NK-92 (cell line): ENCODE data around the gene TNS3.

Experiments used
- DNase-seq: peaks from one replicate; lab custom pipeline; 2025; ENCODE audit not compliant: unreplicated experiment; lab: John Stamatoyannopoulos, UW

Gene TNS3

DNA sequence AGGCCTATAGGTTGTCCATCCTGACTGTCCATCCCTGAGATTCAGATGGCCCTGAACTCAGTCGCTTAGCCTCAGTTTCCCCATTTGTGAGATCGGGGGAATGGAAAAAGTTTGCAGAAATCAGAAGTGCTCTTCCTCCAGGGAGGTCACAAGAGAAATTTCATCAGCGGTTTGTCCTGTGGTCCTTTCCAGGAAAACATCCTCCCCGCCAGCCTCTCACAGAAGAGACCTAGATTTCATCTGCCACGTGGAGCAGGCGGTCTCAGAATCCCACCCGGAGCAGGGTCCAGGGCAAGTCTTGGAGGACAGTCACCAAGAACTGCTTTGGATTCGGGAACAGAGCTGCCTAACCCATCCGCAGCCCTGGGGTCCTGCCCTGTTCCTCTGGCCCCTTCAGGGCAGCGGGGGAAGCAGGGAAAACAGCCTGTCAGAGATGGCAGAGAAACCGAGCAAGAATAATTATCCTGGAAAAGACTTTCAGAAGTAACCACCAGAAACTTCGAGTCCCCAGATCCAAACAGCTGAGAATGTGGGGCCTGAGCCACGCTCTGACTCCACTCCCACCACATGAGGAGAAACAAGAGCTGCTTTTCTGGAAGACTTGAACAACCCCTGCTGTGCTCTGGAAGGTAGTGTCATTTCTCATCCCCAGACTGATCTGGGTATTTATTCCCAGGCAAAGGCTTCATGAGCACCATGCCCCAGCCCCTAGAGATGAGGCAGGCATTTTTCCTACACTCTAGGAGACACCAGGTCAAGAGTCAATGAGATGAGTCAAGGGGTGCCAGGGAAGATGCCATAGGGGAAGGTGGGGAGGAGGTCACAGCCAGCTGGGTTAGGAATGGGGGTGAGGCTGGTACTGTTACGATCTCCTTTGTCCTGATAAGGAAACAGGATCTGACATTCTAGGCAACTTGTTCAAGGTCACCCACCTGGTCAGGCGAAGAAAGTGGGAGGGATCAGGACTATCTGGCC is 1.1 kb upstream of the TNS3 start:
- DNase-seq = no peak

DNA sequence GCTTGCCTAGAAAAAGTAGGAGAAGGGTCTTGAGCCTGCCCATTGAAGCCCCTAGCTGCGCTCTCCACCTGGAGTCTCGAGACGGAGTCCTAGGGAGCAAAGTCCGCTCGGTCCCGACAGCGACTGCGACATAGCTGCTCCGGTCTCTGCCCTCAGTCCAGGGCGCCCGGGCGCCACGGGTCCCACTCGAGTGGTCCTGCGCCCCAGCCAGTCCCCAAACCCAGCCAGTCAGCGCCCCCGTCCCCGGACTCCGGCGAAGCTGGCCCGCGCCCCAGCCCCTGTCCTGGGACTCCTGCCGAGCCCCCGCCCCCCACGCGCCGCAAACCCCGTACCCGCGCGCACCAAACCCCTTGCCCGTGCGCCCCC is 490 bp downstream of the TNS3 start:
- DNase-seq = no peak

DNA sequence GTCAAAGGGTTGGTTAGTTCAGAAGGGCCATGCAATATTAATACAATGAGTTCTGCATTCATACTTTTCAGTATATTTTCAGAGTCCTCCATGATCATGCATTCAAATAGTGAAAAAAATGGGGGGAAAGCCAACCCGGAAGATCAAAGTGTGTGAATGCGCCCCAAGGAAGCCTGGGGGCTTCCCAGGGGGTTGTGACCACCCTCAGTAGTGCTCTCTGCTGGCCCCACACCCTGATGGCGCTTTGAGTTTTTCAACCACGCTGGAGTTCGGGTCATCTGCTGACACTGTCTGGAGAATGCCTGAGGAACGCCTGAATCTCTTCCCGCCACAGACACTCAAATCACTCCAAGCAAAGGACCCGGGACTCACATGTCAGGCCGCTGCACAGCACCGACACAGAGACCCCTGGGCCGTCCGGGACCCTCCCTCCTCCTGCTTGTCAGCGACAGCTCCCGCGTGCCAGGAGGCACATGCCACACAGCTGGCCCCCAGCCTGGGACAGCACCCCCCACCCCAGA is 1.0 kb downstream of the TNS3 start:
- DNase-seq = no peak

DNA sequence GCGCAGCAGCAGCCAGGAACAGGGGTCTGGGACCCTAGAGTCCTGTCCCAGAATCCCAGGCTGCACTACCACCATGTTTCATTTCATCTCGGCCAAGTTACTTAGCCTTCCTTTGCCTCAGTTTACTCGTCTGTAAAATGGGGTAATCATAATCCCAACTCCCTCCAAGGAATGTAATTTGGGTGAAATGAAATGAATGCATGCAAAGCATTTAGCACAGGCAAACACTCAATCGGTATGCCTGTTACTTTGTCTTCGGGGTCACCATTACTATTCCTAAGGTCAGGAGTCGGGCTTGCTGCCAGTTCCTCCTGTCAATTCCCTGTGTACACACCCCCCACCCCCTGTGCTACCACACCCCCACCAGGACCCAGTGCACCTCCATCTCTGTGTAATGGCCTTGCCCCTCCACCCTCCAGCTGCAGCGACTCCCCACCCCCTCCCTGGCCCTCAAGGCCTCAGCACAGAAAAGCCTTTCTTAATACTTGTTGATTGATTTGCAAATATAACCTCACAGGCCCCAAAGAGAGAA is 1.7 kb downstream of the TNS3 start:
- no peak for DNase-seq

DNA sequence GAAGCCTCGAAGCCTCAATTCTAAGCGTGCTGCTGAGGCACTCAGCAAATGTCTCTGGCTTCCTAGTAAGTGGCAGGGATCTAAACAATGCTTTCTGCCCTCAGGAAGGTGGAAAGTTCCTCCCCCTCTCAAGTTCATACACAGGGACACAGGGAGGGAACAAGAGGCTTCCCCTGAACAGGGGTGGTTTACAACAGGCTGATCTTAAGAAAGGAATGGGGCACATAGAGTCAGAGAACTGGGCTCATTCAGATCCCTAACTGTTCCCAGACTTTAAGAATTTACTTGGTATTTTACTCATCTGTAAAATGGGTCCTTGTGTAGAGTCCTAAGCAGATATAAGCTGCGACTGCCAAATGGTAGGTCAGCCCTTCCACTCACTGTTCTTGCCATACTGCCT is 2.5 kb downstream of the TNS3 start:
- DNase-seq = no peak

DNA sequence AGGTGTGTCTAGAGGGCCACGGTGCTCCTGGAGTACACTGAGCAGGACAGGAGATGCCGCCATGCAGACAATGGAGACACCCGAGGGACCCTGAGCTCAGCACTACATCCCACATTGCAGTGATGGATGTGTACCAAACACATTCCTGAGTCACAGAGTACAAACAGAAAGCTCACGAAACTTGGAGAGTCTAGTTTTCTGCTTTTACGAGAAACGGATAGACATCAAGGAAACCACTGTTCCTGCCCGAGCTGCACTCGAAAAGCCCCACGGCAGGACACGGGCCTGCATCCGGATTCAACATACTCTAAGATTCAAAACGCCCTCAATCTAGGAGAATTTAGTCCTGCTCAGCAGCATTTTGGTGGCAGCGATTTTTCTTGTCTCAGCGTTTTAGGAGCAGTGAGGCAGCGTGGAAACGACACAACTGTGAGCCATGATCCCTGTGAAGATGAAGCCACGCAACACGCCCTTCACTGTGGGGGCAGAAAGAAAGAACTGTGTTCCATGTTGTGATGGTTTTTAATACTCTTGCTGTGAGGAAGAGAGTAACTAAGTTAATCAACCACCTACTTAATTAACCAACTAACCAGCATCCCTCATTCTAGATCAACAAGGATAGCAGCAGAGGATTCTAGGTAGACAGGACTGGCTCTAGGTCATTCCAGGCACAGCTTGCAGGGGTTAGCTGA is 3.2 kb downstream of the TNS3 start:
- DNase-seq = no peak

DNA sequence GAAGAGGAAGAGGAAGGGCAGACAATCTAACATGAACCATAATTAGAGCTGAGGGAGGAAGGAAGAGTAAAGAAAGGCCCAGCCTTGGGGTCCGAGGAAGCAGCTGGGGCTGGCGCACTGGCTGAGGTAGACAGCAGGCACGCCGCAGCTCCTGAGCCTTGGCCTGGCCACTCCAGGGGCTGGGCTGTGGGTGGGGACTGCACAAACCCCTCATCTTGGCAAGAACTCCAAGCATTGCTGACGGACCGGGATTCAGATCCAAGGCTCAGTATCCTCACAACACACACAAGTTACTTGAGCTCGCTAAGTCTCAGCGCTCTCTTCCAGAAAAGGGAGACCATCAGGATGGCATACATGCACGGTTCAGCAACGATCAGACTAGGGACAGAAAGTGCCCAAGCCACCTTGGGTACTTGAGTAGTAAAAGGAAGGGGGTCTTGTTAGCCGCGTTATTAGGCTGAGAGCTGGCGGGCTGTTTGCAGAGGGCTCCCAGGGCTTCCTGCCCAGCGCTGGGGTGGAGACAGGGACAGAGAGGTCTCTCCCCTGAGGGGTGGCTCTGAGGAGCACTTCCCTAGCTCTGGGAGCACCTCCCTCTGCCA is 4.5 kb downstream of the TNS3 start:
- DNase-seq = no peak

DNA sequence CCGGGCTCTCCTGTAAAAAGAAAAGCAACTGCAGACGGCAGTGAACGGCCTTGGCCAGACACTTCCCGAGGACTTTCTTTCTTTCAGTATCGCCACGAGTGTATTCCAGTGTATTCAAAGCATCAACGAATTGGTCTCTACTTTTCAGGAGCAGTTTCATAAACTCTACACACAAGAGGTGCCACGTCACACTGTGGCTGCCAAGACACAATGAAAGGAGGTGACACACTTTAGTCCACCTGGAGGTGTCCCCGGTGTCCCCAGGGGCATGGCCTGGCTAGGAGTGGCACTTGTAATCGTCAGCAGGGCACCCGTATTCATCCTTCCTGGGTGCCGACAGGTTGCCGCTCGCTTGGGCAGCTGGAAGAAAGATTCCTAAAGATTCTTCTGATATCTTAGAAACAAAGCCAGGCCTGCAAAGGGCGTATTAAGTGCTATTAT is 5.0 kb downstream of the TNS3 start:
- no peak for DNase-seq

DNA sequence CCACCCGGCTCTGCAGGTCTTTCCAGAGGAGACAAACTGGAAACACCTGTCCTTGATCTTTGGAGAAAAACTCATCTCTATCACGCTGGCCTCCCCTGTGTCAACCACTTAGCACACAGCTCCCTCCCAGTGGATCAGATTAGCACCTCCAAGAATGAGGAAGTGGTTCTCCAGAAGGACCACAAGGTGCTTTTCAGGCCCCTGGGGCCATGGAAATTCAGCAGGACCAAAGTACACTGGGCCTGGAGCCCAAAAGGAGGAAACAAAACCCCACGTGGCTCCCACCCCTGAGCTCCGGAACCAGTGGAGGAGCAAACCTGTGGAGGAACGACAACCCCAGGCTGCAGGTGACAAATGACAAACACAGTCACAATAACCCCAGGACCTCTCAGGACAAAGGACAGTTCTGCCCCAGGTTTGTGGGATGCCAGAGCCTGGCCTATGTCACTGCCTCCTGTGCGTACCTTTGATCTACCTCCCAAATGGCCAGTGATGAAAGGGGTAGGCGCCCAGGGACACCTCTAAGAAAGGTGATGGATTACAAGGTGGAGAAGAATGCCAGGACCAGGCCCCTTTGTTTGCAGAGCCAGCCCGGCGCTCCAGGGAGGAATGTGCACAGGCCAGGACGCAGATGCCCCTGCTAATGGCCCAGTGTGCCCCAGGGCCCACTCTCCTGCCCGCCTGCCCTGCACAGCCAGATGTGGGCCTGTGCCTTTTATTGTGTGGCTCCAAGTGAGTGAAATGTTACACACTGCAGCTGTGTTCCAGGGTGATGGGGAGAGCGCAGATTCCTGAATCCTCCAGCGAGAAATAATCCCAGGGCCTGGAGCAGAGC is 5.7 kb downstream of the TNS3 start:
- DNase-seq = no peak

DNA sequence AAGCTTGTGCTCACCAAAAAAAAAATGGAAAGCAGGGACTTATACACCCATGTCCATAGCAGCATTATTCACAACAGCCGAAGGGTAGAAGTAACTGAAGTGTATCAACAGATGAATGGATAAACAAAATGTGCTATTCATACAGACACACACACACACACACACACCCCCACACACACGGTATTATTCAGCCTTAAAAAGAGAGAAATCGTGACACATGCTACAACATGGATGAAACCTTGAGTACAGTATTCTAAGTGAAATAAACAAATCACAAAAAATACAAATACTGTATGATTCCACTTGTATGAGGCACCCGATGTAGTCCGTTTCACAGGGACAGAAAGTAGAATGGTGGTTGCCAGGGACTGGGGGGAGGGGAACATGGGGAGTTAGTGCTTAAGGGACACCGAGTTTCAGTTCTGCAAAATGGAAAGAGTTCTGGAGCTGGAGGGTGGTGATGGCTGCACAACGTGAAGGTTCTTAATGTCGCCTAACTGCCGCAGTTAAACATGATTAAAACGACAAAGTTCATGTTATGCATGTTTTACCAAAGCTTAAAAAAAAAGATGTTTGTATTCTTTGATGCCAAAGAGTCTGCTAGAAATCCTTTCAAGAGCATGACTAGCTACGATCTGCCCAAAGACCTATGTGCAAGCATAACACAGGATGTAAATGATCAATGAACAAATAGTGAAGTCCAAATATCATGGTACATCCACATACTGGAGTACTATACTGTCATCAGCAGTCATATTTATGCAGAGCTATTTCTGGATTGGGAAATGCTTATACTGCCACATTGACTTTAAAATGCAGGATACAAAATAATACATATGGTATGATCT is 7.2 kb downstream of the TNS3 start:
- no peak for DNase-seq

DNA sequence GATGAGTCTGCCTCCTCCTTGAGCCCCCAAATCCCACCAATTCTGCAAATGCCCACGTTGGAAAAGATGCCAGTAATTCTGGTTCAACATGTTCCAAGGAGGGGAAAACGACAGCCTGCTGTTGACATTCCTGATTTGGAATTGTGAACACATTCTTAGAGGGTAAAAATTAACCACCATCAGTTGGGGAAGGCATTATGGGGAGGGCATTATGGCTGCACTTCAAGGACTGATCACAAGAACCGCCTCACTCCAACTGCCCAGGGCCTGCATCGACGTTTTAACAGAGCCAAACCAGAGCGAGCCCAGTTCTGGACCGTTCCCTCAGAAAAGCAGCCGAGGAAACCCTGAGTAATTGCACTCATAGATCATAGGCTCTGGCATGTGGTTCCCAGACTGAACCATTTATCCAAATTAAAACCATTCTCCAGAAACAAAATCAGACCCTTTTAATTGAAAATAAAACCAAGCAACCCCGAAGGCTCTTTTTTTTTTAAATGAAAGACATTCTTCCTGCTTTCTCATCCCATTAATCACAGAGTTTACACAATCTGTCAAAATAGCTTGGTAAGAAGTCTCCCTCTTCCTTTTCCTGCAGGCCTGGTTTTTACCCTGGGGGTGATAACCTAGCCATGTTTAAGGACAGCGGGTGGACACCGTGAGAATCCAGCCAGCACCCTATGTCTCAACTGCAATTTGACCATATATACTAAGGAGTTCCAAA is 8.0 kb downstream of the TNS3 start:
- DNase-seq = no peak

DNA sequence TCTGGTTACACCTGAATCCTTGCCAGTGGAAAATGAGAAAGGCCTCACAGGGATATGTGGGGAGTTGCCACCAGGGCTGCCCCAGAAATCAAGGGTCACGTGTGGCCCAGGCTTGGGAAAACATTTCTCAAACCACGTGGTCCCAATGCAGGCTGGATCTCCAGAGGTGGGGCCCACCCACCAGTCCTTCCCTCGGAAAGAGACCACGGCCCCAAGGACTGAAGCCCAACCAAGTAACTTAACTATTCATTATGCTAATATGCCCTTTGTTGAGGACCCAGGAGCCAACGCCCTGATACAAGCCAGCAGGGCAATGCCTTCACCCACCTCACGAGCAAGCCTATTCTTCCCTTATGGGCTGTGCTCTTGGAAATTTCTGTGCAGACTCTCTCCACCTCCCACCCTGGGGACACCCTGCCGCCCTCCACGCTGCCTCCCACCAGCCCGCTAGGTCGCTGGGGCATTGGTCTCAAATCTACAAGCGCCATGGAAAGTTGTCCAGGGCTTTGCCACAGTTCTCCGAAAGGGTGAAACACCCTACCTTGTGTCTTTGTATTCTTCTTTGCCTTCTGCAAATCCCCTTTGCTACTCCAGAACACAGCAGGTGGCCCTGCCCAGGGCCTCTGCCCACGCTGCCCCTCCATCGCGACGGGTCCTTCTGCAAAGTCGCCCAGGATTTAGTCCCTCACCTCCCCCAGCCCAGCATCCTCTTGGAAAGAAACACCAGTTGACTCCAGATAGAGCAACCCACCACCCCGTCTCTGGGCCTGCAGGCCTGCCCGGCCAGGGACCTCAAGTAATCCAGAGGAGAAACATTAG is 8.8 kb downstream of the TNS3 start:
- DNase-seq = no peak

DNA sequence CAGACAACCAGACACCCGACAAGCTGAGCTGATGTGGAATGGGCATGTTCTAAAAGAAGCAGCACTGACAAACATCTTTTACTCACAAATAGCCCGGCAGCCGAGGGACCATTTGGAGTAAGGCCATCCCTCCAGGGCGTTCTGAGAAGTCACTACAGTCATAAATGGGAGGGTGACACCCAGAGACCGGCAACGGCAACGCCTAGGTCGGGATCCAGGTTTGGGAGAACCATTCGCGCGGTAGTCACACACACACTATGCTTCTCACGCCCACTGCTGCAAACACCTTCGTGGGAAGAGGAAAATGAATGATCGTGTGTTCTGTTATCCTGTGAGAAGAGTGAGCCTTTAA is 9.8 kb downstream of the TNS3 start:
- DNase-seq = no peak

DNA sequence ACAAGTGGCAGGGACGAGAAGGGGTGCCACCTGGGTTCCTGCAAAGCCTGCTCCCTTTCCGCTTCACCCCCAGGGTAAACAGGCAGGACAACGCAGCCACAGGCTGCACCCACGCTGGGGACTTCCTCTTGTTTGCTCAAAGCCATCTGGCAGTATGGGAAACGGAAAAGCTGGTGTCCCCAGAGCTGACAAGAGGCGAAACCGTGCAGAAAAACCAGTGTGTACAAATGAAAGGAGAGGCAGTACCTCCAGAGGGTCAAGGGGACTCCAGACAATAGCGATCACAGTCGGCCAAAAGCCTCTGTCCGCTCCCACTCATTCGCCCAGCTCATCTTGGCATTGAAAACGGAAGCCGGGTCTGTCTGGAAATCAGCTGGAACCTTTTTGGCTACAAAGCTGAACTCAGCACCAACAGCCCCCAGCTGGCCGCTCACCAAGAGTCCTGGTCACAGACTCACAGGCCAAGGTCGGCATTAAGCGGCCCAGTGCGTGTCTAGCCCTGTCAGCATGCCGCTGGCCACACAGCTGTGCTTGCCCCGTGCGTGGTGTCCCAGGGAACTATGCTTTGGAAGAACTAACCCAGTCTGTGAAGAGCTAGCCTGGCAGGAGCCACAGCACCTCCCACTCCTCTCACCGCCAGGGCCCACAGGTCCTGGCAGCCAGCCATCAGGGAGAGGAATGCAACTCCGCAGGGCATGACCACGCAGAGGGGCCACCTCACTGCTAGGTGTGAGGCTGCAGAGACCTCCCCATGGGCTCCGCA is 10.4 kb downstream of the TNS3 start:
- no peak for DNase-seq

DNA sequence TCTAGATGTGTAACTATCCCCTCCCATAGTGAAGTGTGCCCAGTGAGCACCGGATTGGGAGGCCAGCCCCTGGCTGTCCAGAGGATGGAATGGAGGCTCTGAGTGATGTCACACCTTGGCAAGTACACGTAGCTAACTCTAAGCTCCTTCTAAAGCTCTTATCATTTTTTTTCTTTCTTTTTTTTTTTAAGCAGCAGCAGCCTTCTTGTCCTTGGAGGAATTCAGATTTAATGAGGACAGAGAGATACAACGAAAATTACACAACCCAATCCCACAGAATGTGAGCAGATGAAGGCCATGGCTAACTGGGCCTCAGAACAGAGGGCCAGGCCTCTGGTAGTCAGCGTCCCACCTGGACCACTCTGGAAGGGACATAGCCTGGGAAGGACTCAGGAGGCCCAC is 11.3 kb downstream of the TNS3 start:
- DNase-seq = no peak

DNA sequence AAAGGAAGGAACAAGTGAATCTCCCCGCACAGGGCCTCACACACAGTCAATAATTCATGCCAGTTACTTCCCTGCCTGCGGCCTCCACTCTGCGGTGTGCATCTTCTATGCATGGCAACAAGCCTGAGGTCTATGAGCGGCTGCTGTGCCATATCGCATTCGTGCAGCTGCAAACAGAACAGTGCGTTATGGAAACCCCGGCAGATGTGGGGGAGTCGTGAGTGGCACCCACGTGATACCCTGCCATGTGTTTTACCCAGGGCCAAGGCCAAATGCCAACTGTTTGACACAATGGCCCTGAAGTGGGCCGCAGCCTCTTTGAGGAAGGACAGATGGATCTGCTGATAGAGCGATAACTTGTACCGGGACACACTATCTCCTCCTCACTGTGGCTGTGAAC is 13.4 kb downstream of the TNS3 start:
- DNase-seq = no peak

DNA sequence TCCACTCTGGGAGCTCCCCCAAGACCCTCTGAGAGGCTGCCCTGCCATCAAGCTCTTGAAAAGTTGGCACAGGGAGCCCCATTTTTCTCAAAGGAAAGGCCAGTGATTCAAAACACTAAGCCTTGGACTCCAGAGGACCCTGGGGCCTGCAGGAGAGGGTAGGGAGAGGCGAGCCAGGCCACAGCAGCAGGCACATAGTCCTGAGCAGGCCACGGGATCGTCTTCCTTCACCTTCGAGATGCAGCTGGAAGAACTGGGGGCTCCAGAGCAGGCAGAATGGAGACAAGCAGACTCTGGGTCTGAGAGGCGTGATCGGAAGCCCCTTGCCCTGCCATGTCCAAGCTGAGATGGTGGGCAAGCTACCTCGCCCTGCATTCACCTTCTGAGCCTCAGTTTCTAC is 13.9 kb downstream of the TNS3 start:
- no peak for DNase-seq
